Measurements from ENCODE around the gene MBD3L5. TPM values are rescaled to one million over a fixed set of nuclear protein-coding genes. Genes with fewer than 3 reads are reported as not detected.
"Not testable (repeated sequence)": the region's sequence is repeated elsewhere in the genome, so short reads cannot be mapped to it uniquely, and the experiment has no call there.

MBD3L5 gene
- total RNA-seq, 1 donor from 2014 or later: not detected

DNA sequence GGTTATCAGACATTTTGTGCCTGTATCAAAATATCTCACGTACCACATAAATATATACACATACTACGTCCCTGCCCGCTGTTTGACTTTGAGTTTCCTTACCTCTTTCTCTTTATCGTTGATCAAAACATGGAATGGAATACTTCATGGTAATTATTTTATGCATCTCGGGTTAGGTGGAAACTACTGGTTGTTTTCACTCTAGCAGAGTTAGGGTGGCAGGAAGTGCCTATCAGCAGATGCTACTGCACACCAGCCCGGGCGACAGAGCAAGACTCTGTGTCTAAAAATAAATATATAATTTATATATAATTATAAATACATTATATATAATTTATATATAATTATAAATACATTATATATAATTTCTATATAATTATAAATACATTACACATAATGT is 22.5 kb downstream of the MBD3L5 start:
- DNase-seq (ENCODE audit: low spot score): not testable (repeated sequence)

- DNase-seq (ENCODE audit: low spot score): not testable (repeated sequence)
Measured at GRCh38 chr19:7054635-7055368, 24.4 kb downstream of the MBD3L5 start.

- DNase-seq (ENCODE audit: low spot score): not testable (repeated sequence)
Measured at GRCh38 chr19:7055679-7056078, 25.3 kb downstream of the MBD3L5 start.

GRCh38 chr19:7056371-7056770 is 26.0 kb downstream of the MBD3L5 start:
- DNase-seq (ENCODE audit: low spot score): not testable (repeated sequence)

- not testable (repeated sequence) for DNase-seq (ENCODE audit: low spot score)
Measured at GRCh38 chr19:7058576-7058975, 28.2 kb downstream of the MBD3L5 start, which contains the start of gene MBD3L3. Gene MBD3L3 (minus strand): TSS chr19:7058676. CDS start chr19:7058605, 71 bp downstream.

DNA sequence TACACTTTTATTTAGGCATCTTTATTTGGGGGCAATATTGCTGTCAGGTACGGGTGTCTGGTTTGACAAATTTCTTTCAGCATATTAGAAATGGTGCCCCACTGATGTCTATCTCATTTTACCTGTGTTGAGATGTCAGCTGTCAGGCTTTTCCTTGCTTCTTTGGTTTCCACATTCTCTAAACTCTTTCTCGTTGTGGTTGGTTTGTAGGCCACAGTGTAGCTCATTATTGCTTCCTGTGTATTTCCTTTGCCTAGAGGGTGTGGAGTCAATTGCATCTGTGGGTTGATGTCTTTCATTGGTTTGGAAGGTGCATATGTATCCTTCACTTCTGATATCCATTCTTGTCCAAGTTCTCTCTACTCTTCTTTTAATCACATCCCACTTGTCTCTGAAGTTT is 29.6 kb downstream of the MBD3L5 start:
- DNase-seq (ENCODE audit: low spot score): not testable (repeated sequence)

DNA sequence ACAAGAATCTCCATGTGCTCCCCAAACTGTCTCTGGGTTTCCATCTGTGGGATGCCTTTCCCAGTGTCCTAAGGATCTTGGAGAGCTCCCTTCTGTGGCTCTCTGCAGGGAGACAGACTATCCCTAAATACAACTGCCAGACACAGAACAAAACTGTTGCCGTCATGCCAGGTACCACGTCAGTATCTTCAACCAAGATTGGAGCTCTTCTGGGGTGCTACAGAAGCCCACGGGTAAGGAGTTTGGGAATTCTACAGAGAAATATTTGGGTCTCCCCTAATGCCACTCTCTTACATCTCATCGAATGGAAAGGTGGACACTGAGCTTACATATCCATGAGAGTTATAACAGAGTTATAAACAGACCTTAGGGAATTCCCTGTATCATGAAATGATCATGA is 33.0 kb downstream of the MBD3L5 start:
- DNase-seq (ENCODE audit: low spot score): no peak

DNA sequence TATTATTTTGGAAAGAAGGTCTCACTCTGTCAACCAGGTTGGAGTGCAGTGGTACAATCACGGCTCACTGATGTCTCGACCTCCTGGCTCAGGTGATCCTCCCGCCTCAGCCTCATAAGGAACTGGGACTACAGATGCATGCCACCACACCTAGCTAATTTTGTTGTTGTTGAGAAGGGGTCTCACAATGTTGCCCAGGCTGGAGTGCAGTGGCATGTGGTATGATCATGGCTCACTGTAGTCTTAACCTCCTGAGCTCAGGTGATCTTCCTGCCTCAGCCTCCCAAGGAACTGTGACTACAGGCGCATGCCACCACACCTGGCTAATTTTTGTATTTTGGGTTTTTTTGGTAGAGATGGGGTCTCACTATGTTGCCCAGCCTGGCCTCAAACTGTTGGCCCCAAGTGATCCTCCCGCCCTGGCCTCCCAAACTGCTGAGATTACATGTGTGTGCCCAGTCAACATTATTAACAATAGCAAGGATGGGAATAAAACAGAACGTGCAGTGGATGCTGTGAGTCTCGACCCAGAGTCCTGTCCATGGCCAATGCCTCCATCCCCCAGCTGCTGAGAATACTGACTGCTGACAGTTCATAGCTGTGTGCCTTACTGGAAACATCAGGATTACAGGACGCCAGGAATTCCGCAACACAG is 33.5 kb downstream of the MBD3L5 start:
- no peak for DNase-seq (ENCODE audit: low spot score)

- DNase-seq (ENCODE audit: low spot score): not testable (repeated sequence)
Measured at GRCh38 chr19:7067122-7067521, 36.7 kb downstream of the MBD3L5 start.

GRCh38 chr19:7067716-7068115 is 37.3 kb downstream of the MBD3L5 start:
- DNase-seq (ENCODE audit: low spot score): no peak

DNA sequence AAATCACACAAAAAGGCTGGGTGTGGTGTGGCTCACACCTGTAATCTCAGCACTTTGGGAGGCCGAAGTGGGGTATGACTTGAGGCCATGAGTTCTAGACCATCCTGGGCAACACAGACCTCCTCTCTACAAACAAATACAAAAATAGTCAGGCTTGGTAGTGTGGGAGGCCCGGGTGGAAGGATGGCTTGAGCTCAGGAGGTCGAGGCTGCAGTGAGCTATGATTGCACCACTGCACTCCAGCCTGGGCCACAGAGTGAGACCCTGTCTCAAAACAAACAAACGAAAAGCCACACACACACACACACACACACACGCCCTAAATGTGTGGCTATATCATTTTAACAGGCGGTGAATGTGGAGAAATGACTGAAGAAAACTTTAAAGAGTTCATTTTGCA is 38.2 kb downstream of the MBD3L5 start:
- no peak for DNase-seq (ENCODE audit: low spot score)

DNA sequence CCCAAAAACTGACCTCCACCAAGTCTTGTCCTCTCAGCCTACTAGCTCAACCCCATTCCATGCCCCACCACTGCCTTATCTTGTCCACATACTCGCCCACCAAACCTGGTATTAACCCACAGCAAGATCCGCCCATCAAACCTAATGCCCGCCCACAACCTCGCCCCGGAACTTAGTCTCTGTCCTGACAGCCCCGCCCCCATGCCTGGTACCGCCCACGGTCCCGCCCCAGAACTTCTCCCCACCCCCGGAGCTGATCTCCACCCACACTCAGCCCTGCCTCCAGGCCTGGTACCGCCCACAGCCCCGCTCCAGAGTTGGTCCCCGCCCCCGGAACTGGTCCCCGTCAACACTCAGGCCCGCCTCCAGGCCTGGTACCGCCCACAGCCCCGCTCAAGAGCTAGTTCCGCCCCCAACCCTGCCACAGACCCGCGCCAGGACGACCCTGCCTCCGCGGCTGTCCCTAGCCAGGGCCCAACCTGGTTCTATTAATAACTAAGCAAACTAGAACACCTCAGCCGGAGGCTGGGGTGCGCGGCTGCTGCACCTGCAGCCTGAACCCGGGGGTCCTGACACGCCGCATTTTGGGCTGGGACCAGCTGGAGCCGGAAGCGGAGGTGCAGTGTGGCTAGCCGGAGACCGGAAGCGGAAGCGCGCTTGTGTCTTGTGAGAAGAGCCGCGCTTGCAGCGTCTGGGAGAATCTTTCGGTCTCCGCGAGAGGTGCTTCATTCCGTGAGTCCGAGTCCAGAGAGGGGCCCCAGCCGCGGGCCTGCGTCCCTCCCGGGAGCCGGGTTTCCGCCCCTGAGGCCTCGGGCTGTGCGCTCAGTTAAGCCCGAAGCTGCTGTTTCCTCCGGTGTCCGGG is 38.9 kb downstream of the MBD3L5 start, which contains the start of gene ZNF557:
Gene ZNF557 (plus strand): TSS at position 662 of the 862 bp plus-strand sequence. CDS start 5,372 bp downstream, outside the sequence.
- peak; percentile 99 for DNase-seq (ENCODE audit: low spot score)

DNA sequence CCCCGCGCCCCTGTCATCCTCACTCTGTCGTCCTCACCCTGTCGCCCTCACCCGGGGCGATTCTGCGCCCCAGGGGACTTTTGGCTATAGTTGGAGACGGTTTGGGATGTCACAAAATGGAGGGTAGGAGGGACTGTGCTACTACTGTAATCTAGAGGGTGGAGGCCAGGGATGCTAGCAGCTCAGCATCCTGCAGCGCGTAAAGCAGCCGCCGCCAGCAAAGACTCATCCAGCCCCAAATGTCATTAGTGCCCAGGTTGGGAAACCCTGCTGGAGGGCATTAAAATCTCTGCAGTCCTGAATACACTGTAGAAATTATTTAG is 39.5 kb downstream of the MBD3L5 start:
- DNase-seq (ENCODE audit: low spot score): no peak

GRCh38 chr19:7072541-7072940 is 42.2 kb downstream of the MBD3L5 start:
- no peak for DNase-seq (ENCODE audit: low spot score)

DNA sequence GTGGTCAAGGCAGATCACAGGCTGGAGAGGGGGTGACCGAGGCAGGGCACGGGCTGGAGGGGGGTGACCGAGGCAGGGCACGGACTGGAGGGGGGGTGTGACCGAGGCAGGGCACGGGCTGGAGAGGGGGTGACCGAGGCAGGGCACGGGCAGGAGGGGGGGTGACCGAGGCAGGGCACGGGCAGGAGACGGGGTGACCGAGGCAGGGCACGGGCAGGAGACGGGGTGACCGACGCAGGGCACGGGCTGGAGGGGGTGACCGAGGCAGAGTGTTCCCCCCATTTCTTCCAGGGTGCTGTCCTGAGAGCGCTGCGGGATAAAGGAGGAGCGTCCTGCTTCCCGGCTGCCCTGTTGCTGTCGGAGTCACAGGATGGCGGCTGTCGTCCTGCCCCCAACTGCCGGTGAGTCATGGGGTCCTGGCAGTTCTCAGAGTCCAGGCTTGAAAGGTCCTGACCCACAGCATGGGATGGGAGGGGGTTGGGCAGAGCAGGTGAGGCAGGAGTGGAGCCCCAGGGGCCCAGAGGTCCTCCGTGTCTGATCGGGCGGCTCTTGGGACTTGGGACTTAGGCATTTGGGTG is 44.4 kb downstream of the MBD3L5 start:
- no peak for DNase-seq (ENCODE audit: low spot score)

- no peak for DNase-seq (ENCODE audit: low spot score)
Measured at GRCh38 chr19:7076151-7076550, 45.8 kb downstream of the MBD3L5 start.

GRCh38 chr19:7078008-7078407 is 47.6 kb downstream of the MBD3L5 start:
- no peak for DNase-seq (ENCODE audit: low spot score)

Other genes starting within 250 kb of the MBD3L5 start
- 0.36 TPM for gene ADGRE1, start 143.0 kb upstream of the MBD3L5 start, total RNA-seq
- not detected for gene MBD3L2B, start 9.1 kb upstream of the MBD3L5 start, total RNA-seq
- not detected for gene MBD3L4, start 9.6 kb downstream of the MBD3L5 start, total RNA-seq
- not detected for gene MBD3L2, start 18.7 kb downstream of the MBD3L5 start, total RNA-seq
- gene MBD3L3, start 28.1 kb downstream of the MBD3L5 start, total RNA-seq: not detected
- gene ZNF557, start 39.1 kb downstream of the MBD3L5 start, total RNA-seq: 14.8 TPM

Measured in ureter (tissue), 1 donor.